ENCODE data around the gene EPB41. TPM values are rescaled to one million over a fixed set of nuclear protein-coding genes. Genes with fewer than 3 reads are reported as not detected.

Gene EPB41
- total and polyA plus RNA-seq, 2 of the 4 experiments (the other 2 are of a cell fraction): 4.6 to 10.0 TPM

- Histone ChIP-seq H2BK15ac (ENCODE audit: low read depth, low read length) (no peak overlapping the region), H4K5ac (ENCODE audit: low read depth, low read length) (no peak overlapping the region), H3K79me1 (ENCODE audit: low read depth in 1 of 2, low read length in 2 of 2) (no peaks in the 10 kb centered on the region), H2AK9ac (replicated peaks; ENCODE audit: low read depth, low read length, poor library complexity) (no peak overlapping the region), H2BK120ac (ENCODE audit: low read depth, low read length) (no peak overlapping the region), H3K4me1 (ENCODE audit: control insufficient read depth, insufficient read depth, low read length) (no peaks in the 10 kb centered on the region; the same call in 1 of the 2 replicates), H3K9me3 (ENCODE audit: control insufficient read depth, insufficient read depth, low read length) (no peaks in the 10 kb centered on the region), H2AK5ac (ENCODE audit: low read depth, low read length) (no peak overlapping the region), H2BK5ac (ENCODE audit: low read depth, low read length, poor library complexity, severe bottlenecking) (no peak overlapping the region), H3K27ac (ENCODE audit: insufficient read depth, low read length) (no peak overlapping the region), H3K27me3 (ENCODE audit: control insufficient read depth, insufficient read depth, low read length) (0 out of 2 replicates have a peak, but pooled peaks cover 2% of the 10 kb centered on the region), H4K20me1 (ENCODE audit: insufficient read depth, low read length) (no peaks in the 10 kb centered on the region), H3K18ac (ENCODE audit: low read depth, low read length) (no peak overlapping the region), H3K23ac (ENCODE audit: low read depth, low read length) (no peak overlapping the region), H3K56ac (ENCODE audit: extremely low read depth, insufficient read depth, low read length) (no peak overlapping the region), H4K8ac (ENCODE audit: low read depth in 2 of 2, low read length in 2 of 2) (no peak overlapping the region), H3K14ac (replicated peaks; ENCODE audit: low read depth, low read length) (no peak overlapping the region), H3K9ac (ENCODE audit: low read depth, low read length) (no peak overlapping the region), H3K9me1 (ENCODE audit: insufficient read depth, low read length) (no peaks in the 10 kb centered on the region), H3K4me3 (ENCODE audit: insufficient read depth, low read depth, low read length) (no peak overlapping the region), H3K4me2 (ENCODE audit: low read depth, low read length) (no peak overlapping the region), H4K91ac (ENCODE audit: insufficient read depth, low read depth, low read length) (no peak overlapping the region), H3K36me3 (ENCODE audit: control insufficient read depth, insufficient read depth, low read length) (no peaks in the 10 kb centered on the region), H2AFZ (replicated peaks; ENCODE audit: low read length, poor library complexity) (no peak overlapping the region), H3K4ac (ENCODE audit: low read depth, low read length) (no peak overlapping the region), H2BK20ac (ENCODE audit: low read depth, low read length) (no peak overlapping the region)
- dilution Hi-C loops (cut with HindIII; ENCODE audit: low sequenced_read_pairs, unreplicated experiment) (no loop called here), intact Hi-C loops (cut with micrococcal nuclease) (no loop called here), in situ Hi-C loops (cut with MboI; ENCODE audit: low sequenced_read_pairs) (no loop called here)
- BruUV-seq (replicated peaks): no TSS peak
- WGBS, 2 experiments (ENCODE audit: extremely low coverage in 2 of 2, insufficient read length in 1 of 2): 100% methylated on average over 2 of the region's 10 CpGs; no CpG with 5 or more reads in 1 of the 2 experiments
- POLR2A ChIA-PET (ENCODE audit: unreplicated experiment): no interaction called here
- TF ChIP-seq SMC3 (IDR thresholded peaks at IDR 0.05; ENCODE audit: low read depth, low read length) (no peak), BHLHE40 (IDR thresholded peaks at IDR 0.05; ENCODE audit: low read depth, low read length) (no peak), MAZ (IDR thresholded peaks at IDR 0.05; ENCODE audit: borderline replicate concordance, low read depth, low read length) (no peak), USF2 (IDR thresholded peaks at IDR 0.05; ENCODE audit: low read depth, low read length) (no peak), CEBPB (IDR thresholded peaks at IDR 0.05; ENCODE audit: low read depth, low read length) (no peak), RAD21 (IDR thresholded peaks at IDR 0.05; ENCODE audit: low read length) (no peak), MAFK (IDR thresholded peaks at IDR 0.05; ENCODE audit: low read depth, low read length) (no peak), POLR2A (IDR thresholded peaks at IDR 0.05; ENCODE audit: low read depth, low read length) (no peak), MXI1 (IDR thresholded peaks at IDR 0.05; ENCODE audit: borderline replicate concordance, low read depth, low read length) (no peak), RFX5 (IDR thresholded peaks at IDR 0.05; ENCODE audit: low read depth, low read length) (no peak), CHD1 (IDR thresholded peaks at IDR 0.05; ENCODE audit: low read depth, low read length) (no peak), ELK1 (IDR thresholded peaks at IDR 0.05; ENCODE audit: borderline replicate concordance, low read depth, low read length) (no peak), CTCF (conservative IDR thresholded peaks at IDR 0.05; ENCODE audit: low read depth, low read length) (no peak), NFE2L2 (IDR thresholded peaks at IDR 0.05; ENCODE audit: low read depth, low read length) (no peak), RCOR1 (IDR thresholded peaks at IDR 0.05; ENCODE audit: insufficient replicate concordance, low read length) (no peak), FOS (IDR thresholded peaks at IDR 0.05; ENCODE audit: low read depth, low read length) (no peak)
- ATAC-seq (ENCODE audit: low read depth) (no peak), DNase-seq (no peak)
- CTCF ChIA-PET: interaction anchor here (0.7 kb wide), 1 partner anchor 75 kb away, joined by 4 read pairs; no protein-coding TSS in a partner anchor
These were observed 220.3 kb downstream of the EPB41 start for GRCh38 chr1:29134695-29135028.

All from IMR-90 (cell line).